Tibial nerve (tissue), 4 donors: Measurements from ENCODE around the gene NAP1L4.
A peak's percentile ranks its signal among the peaks of the same experiment; 100 is the strongest.

Source experiments
- CTCF ChIP-seq, 5 experiments: fragments of 200-600 bp in 3 of 5; fragments of 450-650 bp in 2 of 5; sonication (generic) in 3 of 5; IDR thresholded peaks; one replicate each; pipeline ENCODE4 v1.5.1; 2016 to 2019; ENCODE audit warnings: antibody characterized with exemption in 5 of 5, mild to moderate bottlenecking in 3 of 5, moderate library complexity in 2 of 5
- EP300 ChIP-seq, 2 donors: sonication (generic); formaldehyde crosslinking; IDR thresholded peaks; one replicate each; pipeline ENCODE4 v1.6.1; 2017; ENCODE audit warnings: antibody characterized with exemption in 2 of 2, mild to moderate bottlenecking in 1 of 2
- POLR2A ChIP-seq, 2 donors: fragments of 450-650 bp; IDR thresholded peaks; one replicate each; pipeline ENCODE4 v1.6.1; 2017; ENCODE audit warnings: antibody characterized with exemption in 2 of 2, mild to moderate bottlenecking in 2 of 2, moderate library complexity in 2 of 2

GRCh38 chr11:2942872-2943710, 49.0 kb downstream of the NAP1L4 start:
- TF ChIP-seq CTCF (IDR thresholded peaks at IDR 0.05) (no peak), POLR2A (IDR thresholded peaks at IDR 0.05) (no peak), EP300 (IDR thresholded peaks at IDR 0.05) (peak in 1 of 2 donors; percentile 8)
